Sigmoid colon (tissue), 7 donors: Measurements from ENCODE around the gene RRP7A. TPM values are rescaled to one million over a fixed set of nuclear protein-coding genes. Genes with fewer than 3 reads are reported as not detected.

ENCODE experiments used
- DNase-seq: peaks from one replicate; pipeline ENCODE4 v3.0.0-alpha.2; 2019
- H3K27ac ChIP-seq, 4 donors: fragments of 200-600 bp; sonication (generic); one replicate each; pipeline ENCODE4 v1.5.1; 2016 to 2019; ENCODE audit warnings: mild to moderate bottlenecking in 1 of 4
- H3K27me3 ChIP-seq, 3 donors: fragments of 200-600 bp; sonication (generic); one replicate each; pipeline ENCODE4 v1.5.1; 2019; ENCODE audit warnings: mild to moderate bottlenecking in 1 of 3
- H3K36me3 ChIP-seq, 4 donors: fragments of 200-600 bp; sonication (generic); one replicate each; pipeline ENCODE4 v1.5.1; 2016 to 2019
- H3K4me1 ChIP-seq, 4 donors: fragments of 200-600 bp; sonication (generic); one replicate each; pipeline ENCODE4 v1.5.1; 2017 to 2019
- H3K4me3 ChIP-seq, 4 donors: fragments of 200-600 bp; sonication (generic); one replicate each; pipeline ENCODE4 v1.5.1; 2017 to 2019; ENCODE audit warnings: mild to moderate bottlenecking in 2 of 4, moderate library complexity in 1 of 4
- H3K9me3 ChIP-seq, 4 donors: fragments of 200-600 bp in 3 of 4; sonication (generic) in 3 of 4; one replicate each; pipeline versions ENCODE4 v1.5.1 to v1.6.1; 2013 to 2019
- CTCF ChIP-seq, 4 experiments: fragments of 450-650 bp in 3 of 4; fragments of 200-600 bp in 1 of 4; IDR thresholded peaks; one replicate each; pipeline ENCODE4 v1.5.1; 2016 to 2019; ENCODE audit warnings: antibody characterized with exemption in 4 of 4, mild to moderate bottlenecking in 3 of 4, moderate library complexity in 2 of 4
- EP300 ChIP-seq, 4 donors: sonication (generic); formaldehyde crosslinking; IDR thresholded peaks; one replicate each; pipeline ENCODE4 v1.6.1; 2017; ENCODE audit warnings: antibody characterized with exemption in 4 of 4
- POLR2A ChIP-seq, 2 donors: fragments of 450-650 bp; IDR thresholded peaks; one replicate each; pipeline ENCODE4 v1.6.1; 2016; ENCODE audit warnings: antibody characterized with exemption in 2 of 2, mild to moderate bottlenecking in 2 of 2, moderate library complexity in 2 of 2
- POLR2AphosphoS5 ChIP-seq, 4 donors: sonication (generic); formaldehyde crosslinking; IDR thresholded peaks; one replicate each; pipeline ENCODE4 v1.6.1; 2017; ENCODE audit warnings: antibody characterized with exemption in 4 of 4
- WGBS, 2 donors: extraction: QIAGEN DNeasy Blood & Tissue Kit; methylation state at CpG; one replicate each; pipeline ENCODE4 v1.1.7; 2013; 5-methylcytosine and 5-hydroxymethylcytosine counted together
- intact Hi-C: fragments of 100-400 bp; cut with DNase I; formaldehyde crosslinking; loops from one replicate; pipeline ENCODE4 v1.15.1; 2023
- polyA plus RNA-seq, 3 donors: library from polyadenylated mRNA; stranded (reverse); fragments of 200-250 nt; gene quantifications; one replicate each; pipeline ENCODE4 v1.2.3, GENCODE V29; 2013
- small RNA-seq, 3 donors: library from RNA; depleted of rRNA; stranded (forward); fragments of <200 nt; gene quantifications; one replicate each; pipeline ENCODE3, GENCODE V24; 2016
- total RNA-seq, 4 donors: library from RNA; depleted of rRNA; stranded (reverse); fragments of >200 nt; gene quantifications; one replicate each; pipeline ENCODE4 v1.1.0, GENCODE V29; 2016
- donor health status: healthy with polysubstance abuse.
- donor health status: Bipolar disorder and iron deficiency.
- donor health status: healthy.

The RRP7A gene
- total and polyA plus RNA-seq, 7 donors = 6.6 to 39.9 (median 19.6) TPM

DNA sequence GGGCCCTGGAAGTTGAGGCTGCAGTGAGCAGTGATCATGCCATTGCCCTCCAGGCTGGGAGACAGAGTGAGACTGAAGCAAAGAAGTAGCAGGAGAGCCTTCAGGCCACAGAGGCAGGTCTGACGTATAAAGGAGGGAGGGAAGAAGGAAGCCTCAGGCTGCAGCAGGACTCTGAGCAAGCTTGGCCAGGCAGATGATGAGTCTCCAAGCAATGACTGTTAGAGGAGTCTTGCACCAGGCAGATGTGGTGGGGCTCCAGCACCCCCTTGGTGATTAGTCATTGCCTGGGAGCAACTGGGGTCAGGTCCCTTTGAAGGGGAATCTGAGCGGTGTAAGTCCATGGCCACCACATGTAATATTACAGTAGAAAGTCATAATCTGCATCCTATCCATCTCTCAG lies 50.8 kb downstream of the RRP7A start:
- Histone ChIP-seq H3K27ac (no peak overlapping the region), H3K9me3 (no peaks in the 10 kb centered on the region), H3K27me3 (no peaks in the 10 kb centered on the region), H3K4me3 (no peak overlapping the region), H3K4me1 (no peaks in the 10 kb centered on the region), H3K36me3 (no peaks in the 10 kb centered on the region)
- WGBS, 2 donors = 91 to 94% methylated on average over 2 of the region's 2 CpGs
- no peak for DNase-seq
- intact Hi-C loops = no loop called here
- TF ChIP-seq POLR2AphosphoS5 (IDR thresholded peaks at IDR 0.05) (no peak), EP300 (IDR thresholded peaks at IDR 0.05) (no peak), CTCF (IDR thresholded peaks at IDR 0.05) (no peak), POLR2A (IDR thresholded peaks at IDR 0.05) (no peak)

DNA sequence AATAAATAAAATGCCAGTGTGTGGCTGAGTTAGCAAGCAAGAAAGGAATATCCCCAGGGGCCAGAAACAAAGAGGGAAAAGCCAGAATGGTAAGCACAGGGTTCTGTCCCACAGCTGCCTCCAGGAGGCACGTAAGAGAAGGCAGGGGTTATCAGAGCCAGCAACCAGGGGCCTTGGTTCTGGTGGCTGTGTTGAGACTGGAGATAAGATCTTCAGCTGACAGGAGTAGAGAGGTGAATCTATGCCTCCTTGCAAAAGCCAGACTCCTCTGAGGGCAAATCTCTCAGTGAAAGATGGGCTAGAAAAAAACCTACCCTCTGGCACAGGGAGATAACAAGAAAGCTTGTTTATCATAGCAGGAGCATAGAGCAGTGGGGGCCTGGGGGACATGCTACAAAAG lies 57.6 kb downstream of the RRP7A start:
- Histone ChIP-seq H3K4me1 (no peaks in the 10 kb centered on the region), H3K27me3 (peaks cover 0 to 25% (median 9%) of the 10 kb centered on the region in 3 donors), H3K27ac (no peak overlapping the region), H3K9me3 (no peaks in the 10 kb centered on the region), H3K4me3 (no peak overlapping the region), H3K36me3 (no peaks in the 10 kb centered on the region)
- WGBS, 2 donors = 45 to 47% methylated on average over 1 of the region's 1 CpG
- TF ChIP-seq EP300 (IDR thresholded peaks at IDR 0.05) = no peak
- no peak for TF ChIP-seq POLR2A (IDR thresholded peaks at IDR 0.05)
- no peak for TF ChIP-seq POLR2AphosphoS5 (IDR thresholded peaks at IDR 0.05)
- TF ChIP-seq CTCF (IDR thresholded peaks at IDR 0.05) = no peak
- intact Hi-C loops = no loop called here
- no peak for DNase-seq

- no peak for DNase-seq
- intact Hi-C loops = no loop called here
- Histone ChIP-seq H3K27me3 (peaks cover 0 to 25% (median 9%) of the 10 kb centered on the region in 3 donors), H3K36me3 (no peaks in the 10 kb centered on the region), H3K9me3 (no peaks in the 10 kb centered on the region), H3K4me1 (no peaks in the 10 kb centered on the region), H3K27ac (no peak overlapping the region), H3K4me3 (no peak overlapping the region)
- TF ChIP-seq POLR2A (IDR thresholded peaks at IDR 0.05) (no peak), POLR2AphosphoS5 (IDR thresholded peaks at IDR 0.05) (no peak), EP300 (IDR thresholded peaks at IDR 0.05) (no peak), CTCF (IDR thresholded peaks at IDR 0.05) (no peak)
- WGBS, 2 donors = 67 to 74% methylated on average over 3 of the region's 3 CpGs
Measured at GRCh38 chr22:42461511-42461910, 58.1 kb downstream of the RRP7A start.

Small RNA genes within 50 kb of the gene (small RNA-seq; reads per million reads assigned to genes)
- 0 reads per million in 3 donors for gene RN7SKP80
- 0 reads per million in 3 donors for gene RNU6-513P

Other genes starting within 250 kb of the RRP7A start
- gene TCF20, start 249.1 kb downstream of the RRP7A start, total RNA-seq = 10 to 100 TPM; 21.6 to 31.0 (median 25.1) TPM
- gene TCF20, start 249.1 kb downstream of the RRP7A start, polyA plus RNA-seq = 10 to 100 TPM; 10.8 to 28.2 (median 11.6) TPM
- 1 to 10 TPM; 1.8 to 2.5 (median 2.3) TPM for gene NFAM1, start 87.4 kb downstream of the RRP7A start, total RNA-seq
- gene NFAM1, start 87.4 kb downstream of the RRP7A start, polyA plus RNA-seq = 1 to 10 TPM; 1.2 to 3.1 (median 2.3) TPM
- 1 to 10 TPM; 2.2 to 6.1 (median 3.2) TPM for gene SERHL2, start 34.2 kb upstream of the RRP7A start, total RNA-seq
- gene SERHL2, start 34.2 kb upstream of the RRP7A start, polyA plus RNA-seq = 1 to 10 TPM in 2 of 3 donors, under 1 TPM in 1; 0.92 to 3.6 (median 2.4) TPM
- gene POLDIP3, start 95.1 kb upstream of the RRP7A start, total RNA-seq = 10 to 100 TPM; 30.2 to 41.4 (median 34.5) TPM
- 10 to 100 TPM; 25.8 to 45.9 (median 29.6) TPM for gene POLDIP3, start 95.1 kb upstream of the RRP7A start, polyA plus RNA-seq
- gene ATP5MGL, start 120.8 kb upstream of the RRP7A start, total RNA-seq = under 1 TPM in 1 of 4 donors, not detected in 3; 0.66 TPM
- under 1 TPM in 1 of 3 donors, not detected in 2; 0.25 TPM for gene ATP5MGL, start 120.8 kb upstream of the RRP7A start, polyA plus RNA-seq
- gene CYB5R3, start 129.6 kb upstream of the RRP7A start, total RNA-seq = 100 to 1,000 TPM in 2 of 4 donors, 10 to 100 TPM in 2; 71.5 to 156 (median 88.6) TPM
- 100 to 1,000 TPM in 1 of 3 donors, 10 to 100 TPM in 2; 44.9 to 158 (median 78.7) TPM for gene CYB5R3, start 129.6 kb upstream of the RRP7A start, polyA plus RNA-seq
- gene A4GALT, start 201.1 kb upstream of the RRP7A start, total RNA-seq = 10 to 100 TPM; 23.5 to 51.0 (median 27.7) TPM
- 10 to 100 TPM in 2 of 3 donors, 1 to 10 TPM in 1; 1.6 to 17.3 (median 12.6) TPM for gene A4GALT, start 201.1 kb upstream of the RRP7A start, polyA plus RNA-seq